AG08396 (cell line): Measurements from ENCODE around the gene PXDC1.

Source experiments
- DNase-seq: peaks from one replicate; pipeline ENCODE4 v3.0.0; 2012; ENCODE audit warnings: low spot score, mixed read lengths

Gene PXDC1

DNA sequence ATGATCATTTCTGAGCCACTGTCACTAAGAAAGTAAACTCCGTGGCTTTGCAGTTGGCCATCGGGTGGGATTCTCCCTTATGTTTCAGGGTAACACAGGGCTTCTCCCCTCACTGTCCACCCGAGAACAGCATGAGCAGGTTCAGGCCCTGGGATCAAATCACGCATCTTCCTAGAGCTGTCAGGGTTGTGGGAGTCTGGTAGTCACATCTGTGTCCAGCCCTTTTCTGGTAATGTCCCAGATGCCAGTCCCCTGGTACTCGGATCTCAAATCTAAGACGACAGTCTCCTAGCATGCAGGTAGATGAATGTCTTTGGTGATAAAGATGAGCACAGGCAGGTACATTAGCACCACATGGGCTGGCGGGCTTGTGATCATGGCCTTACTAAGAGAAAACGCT lies 4.8 kb downstream of the PXDC1 start:
- no peak for DNase-seq

DNA sequence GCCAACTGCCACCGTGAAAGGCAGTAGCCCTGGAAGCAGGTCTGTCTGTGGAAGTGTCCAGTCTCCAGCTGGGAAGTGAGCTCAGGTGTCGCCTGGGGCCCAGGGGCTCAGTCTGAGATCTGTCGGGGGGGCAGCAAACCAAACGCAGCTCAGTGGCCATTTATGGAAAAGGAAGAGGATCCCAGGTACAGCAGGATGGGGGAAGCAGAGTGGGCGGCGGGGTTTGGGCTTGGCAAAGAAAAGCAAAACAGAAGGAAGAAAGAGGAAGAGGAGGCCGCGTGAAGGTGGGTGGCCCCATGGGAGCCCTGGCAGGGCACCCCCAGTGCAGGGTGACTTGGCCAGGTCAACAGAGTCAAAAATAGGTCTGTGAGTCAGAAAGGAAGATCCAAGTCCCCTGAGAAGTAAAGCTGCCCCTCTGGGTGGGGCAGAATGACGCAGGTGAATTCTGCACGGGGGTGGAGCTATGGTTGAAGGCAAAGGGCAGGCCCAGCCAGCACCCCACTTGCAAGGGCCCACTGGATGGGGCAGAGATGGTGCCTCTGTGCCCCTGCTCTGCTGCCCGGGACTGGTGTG lies 5.3 kb downstream of the PXDC1 start:
- no peak for DNase-seq

DNA sequence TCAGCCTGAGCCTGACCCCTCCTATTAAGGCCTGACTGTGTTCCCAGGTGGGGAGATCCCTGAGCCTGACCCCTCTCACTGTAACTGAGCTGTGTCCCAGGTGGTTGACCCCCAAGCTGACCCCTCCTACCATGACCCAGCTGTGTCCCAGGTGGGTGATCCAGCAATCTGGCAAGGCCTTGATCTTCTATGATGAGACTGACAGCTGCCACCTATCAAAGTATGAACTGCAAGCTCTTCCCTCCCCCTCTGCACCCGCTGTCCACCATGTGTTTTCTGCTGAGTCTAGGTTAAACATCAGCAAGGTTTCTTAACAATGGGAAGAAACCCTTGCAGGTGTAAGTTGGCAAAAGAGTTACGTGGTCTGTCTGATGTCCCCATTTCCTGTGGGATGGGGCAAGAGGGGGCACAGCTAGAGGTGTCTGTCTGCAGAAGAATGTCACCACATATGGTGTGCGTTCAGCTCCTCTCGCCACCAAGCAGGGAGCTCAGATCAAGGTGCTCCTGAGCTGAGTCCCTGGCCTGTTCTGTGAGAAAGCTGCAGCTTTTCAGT lies 5.9 kb downstream of the PXDC1 start:
- DNase-seq, result no peak

DNA sequence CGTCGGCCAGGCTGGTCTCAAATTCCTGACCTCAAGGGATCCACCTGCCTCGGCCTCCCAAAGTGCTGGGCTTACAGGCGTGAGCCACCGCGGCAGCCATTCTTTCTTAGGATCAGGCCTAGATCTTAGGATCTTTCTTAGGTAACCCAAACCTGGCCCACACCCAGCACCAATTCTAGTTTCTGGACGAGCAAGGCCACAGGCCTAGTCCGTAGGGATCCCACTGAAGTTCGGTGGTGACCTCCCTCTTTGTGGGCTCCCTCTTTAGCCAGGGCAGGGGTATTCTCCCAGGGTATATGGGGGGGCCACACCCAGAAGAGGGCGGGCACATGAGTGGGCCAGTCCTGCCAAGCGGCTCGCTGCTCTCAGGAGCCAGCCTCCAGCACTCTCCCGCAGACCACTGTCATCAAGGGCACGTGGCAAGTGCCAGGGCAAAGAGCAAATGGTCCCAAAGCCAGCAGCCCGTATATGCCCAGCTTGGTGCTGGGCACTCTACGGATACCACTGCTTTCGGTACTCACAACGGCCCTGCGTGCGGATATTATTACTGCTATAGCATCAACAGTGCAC lies 6.5 kb downstream of the PXDC1 start:
- no peak for DNase-seq

DNA sequence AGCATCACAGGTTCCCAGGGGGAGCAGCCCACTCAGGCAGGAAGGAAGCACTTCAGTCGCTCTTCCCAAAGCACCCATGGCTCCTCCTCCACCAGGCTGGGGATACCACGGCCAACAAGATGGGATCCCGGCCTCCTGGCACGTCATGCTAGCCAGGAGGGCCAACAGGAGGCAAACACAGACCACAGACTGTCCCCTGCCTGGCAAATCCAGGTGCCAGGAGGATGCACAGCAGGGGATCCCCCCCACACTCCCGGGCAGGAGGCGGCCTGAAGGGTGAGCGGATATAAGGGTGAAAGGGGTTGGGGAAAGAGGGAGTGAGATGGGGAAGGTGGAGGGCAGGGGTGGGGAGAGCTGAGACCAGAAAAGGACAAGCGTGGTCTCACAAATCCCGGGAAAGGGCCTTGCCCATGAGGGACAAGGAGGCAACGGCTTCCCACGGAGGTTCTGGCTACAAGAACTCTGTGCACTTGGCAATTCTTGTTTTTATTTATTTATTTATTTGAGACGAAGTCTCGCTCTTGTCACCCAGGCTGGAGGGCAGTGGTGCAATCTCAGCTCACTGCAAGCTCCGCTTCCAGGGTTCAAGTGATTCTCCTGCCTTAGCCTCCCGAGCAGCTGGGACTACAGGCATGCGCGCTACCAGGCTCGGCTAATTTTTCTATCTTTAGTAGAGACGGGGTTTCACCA lies 7.2 kb downstream of the PXDC1 start:
- DNase-seq, result no peak

DNA sequence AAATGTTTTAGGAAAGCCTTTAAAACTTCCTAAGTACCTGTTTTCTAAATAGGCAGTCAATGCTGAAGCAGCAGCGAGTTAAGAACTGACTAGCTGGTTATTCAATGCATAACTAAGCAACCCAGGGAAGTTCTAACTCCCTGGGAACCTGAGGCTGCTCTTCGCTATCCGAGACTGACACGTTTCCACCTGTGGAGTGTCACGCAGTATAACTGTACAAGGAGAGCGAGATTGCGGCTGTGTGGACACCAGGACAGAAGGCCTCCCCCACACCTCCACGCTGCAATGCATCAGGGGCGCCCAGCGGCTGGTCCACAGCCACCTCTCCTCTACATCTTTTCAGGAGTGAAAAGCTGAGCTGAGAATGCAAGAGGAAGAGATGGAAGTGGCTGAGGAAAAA lies 8.0 kb downstream of the PXDC1 start:
- no peak for DNase-seq

DNA sequence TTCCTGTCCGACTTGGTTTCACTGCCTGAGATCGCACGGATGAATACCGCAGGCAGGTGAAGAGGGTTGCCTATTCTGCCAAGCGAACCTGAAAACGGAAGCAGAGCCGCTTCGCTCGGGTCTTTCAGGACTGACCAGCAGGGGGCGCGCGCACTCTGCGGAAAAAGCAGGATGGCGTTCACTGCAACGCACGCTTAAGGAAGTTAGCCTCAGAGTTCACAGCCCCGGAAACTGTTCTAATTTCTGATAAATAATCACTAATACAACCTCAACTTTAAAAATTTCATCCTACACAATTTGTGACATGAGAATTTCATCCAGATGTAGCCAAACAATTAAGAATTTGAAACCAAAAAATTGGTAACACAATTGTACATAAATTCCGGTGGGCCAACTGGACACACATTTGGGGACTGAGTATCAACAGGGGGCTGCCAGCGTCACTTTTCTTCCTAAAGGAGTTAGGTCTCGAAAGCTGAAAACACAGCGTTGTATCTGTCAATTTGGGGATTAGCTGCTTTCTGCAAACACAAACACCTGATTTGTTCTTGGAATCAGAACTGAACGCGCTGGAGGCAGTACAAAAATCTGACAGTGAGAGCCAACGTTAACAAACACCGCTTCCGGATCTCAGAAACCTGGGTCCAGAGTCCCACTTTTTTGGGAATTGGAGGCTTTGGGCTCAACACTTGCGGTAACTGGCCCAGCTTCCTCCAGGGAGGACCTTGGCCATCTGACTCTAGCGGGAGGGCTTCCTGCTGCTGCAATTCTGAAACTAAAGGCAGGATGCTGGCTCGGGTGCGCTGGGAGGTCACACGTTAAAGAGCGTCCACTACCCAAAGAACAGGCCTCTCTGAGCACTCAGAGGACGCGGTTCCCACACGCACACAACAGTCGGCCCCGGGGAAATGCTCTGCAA lies 8.8 kb downstream of the PXDC1 start:
- peak; percentile 81 for DNase-seq

DNA sequence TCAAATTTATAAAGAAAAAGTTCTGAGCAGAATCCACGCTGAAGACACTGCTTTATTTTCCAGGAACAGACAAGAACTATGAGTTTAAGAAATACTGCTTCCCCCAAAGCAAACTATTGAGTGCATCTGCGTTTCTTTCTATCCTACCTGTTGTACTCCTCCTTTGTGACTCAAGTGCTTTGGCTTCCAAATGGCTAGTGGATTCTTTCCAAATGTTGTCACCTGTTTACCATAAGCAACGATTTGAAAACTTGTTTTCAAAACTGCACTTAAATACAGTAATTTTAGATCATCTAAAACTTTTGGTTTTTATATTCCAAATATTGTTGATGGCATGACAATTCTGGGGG lies 9.5 kb downstream of the PXDC1 start:
- no peak for DNase-seq

DNA sequence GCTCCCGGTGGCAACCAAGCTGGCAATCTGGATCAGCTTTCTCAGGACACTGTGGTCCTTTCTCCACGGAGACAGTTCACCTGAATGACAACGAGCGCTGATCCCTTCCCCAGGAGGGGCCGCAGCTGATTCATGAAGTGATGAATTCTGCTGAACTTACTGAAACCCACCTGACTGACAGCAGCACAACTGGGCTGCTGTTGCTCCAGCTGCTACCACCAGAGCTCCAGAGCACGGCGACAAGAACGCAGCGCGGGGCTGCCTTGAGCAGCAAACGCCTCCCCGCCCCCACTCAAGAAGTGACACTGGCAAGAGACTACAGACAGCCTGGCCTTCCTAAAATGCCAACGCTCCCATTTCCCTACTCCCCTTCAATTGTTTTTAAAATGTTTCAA lies 10.0 kb downstream of the PXDC1 start:
- no peak for DNase-seq

DNA sequence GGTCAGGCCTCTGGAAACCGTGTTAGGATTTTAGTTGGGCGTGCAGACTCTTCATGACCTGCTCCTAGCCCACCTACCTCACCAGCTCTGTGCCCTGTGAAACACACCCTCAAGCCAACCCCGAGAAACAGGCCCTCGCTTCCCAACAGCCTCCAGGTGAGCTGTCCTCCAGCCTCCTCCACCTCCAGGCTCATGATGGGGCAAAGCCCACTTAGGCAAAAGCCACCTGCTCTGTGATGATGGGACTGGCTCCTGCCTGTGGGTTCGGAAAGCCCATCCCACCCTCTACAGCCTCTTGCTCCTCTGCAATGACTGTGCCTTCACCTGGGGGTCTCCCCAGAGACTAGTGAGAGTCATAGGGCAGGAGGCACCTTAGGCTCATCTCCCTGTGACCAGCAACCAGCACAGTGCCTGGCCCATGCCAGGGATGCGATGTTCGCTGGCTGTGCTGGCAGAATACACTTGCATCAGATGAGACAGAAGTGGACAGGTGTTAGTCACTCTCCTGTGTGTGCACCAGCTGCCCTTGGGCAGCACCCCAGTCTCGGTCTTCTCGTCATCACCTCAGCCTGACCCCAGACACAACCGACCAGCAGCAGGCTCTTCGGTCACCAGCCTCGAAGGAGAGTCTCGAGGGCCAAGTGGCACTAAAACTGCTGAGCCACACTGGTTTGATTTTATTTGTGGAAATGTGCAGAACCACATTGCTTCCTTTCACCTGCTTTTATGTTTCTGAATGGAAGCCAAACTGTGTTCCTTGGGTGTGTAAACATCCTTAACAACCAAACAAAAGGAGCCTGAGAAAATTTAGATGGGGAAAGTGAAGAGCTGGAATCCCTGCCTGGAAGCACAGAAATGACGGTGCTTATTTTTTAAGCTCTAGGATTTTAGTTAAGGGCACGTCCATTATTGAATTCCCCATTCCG lies 10.7 kb downstream of the PXDC1 start:
- DNase-seq, result no peak

DNA sequence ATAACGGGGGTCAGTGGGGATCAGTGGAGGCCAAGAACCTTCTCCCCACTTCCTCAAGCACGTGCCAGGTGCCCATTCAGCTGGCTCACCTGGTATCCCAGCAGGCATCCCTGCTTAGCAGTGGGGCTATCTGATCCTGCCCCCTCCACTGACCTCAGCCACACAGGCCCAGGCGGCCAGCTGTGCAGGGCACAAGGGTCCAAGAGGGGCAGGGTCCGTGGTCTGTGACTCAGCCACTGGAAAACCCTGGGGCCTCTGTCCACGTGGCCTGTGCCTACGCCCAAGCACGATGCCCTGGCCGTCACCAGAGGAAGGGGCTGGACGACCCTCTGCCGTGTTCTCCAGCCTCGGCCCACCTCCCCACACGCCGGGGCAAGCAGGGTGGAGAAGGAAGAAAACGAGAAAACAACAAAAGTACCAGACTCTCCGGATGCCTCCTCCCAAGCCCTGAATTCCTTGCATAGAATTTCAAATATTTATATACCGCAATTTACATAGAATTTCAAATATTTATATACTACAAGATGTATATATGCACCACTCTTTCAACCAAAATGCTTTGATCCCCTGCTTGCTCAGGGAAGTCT lies 12.1 kb downstream of the PXDC1 start:
- no peak for DNase-seq

DNA sequence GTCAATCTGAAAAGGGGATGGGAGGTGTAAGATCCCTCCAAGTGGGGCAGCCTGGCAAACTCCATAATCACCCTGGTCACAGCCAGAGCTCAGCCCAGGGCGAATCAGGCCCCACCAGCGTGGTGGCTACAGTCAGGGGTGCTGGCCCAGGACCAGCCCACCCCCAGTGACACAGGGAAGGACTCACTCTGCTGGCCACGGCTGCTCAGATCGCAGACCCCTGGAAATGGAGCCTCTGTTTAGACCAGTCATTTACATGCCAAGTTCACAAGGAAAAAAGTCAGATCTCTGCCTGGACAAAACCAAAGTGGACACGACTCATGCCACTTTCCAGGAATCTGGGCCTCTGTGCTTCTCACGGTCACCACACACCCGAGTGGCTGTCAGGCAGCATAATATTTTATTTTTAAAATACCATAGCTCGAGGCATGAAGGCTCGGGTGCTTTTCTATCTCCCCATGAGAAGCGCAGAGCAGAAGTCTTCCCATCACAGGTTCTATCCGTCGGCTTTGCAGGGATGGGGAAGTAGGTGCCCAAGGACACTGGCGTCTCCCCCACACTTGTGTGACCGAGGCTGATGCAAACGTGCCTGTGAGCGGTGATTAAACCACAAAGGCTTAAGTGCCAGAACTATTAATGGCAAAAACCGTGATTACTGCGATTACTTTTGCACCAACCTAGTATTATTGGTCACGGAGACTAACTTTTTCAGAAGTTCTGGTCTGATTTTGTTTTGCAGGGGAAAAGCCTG lies 13.0 kb downstream of the PXDC1 start:
- DNase-seq, result no peak

DNA sequence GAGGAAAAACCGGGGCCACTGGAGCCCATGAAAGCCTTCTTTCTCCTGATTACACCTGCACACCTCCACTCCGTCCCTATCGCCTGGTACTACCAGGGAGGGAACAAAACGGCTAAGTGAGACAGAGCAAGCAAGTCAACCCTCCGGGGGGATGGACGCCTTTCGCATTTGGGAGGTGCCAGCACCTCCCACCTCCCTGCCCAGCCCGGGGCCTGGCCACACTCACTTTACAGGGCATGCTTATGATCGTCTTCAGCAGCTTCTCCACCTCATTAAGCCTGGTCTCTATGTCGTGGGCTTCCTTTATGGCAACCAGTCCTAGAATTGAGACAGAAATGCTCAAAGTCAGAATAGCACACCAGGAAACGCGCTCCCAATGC lies 13.7 kb downstream of the PXDC1 start:
- DNase-seq, result no peak

DNA sequence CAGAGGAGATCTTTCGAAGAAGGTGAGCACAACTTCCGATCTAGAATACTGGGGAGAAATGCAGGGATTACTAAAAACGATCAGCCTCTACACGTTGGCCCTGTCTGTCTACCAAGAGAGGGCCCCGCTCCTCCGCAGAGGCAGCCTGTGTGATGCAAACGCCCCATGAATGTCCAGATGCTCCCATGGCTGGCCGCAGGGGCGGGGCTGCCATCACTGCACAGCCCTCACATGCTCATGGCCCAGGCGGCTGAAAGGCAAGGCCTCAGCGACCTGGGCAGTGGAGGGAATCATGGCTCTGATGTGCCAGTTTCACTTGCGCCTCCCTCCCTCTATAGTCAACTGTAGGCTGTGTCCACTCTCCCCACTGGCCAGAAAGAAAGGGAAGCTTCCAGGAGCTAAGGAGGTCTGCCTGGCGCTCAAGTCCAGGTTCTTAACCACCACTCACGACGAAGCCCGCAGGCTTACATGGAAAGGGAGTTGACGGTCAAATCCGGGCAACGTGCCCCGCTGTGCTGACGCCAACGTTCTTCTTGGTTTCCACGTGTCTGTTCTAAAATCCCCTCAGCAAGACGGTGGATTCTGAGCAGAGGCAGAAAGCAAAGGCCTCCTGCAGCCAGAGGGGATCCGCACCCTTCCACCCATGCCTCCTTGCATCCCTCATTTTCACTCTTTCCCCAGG lies 14.2 kb downstream of the PXDC1 start:
- DNase-seq, result no peak

DNA sequence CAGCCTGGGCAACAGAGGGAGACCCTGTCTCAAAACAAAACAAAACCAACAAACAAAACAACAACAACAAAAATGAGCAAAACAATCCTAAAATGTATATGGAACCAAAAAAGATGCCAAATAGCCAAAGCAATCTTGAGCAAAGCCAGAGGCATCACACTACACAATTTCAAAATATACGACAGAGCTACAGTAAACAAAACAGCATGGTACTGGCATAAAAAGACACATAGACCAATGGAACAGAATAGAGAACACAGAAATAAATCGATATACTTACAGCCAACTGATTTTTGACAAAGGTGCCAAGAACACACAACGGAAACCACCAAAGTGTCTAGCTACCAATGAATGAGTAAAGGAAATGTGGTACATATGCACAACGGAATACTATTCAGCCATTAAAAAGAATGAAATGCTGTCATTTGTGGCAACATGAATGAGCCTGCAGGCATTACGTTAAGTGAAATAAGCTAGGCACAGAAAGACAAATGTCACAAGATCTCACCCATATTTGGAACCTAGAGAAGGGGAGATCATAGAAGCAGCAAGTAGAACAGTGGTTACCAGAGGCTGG lies 16.4 kb downstream of the PXDC1 start:
- no peak for DNase-seq

DNA sequence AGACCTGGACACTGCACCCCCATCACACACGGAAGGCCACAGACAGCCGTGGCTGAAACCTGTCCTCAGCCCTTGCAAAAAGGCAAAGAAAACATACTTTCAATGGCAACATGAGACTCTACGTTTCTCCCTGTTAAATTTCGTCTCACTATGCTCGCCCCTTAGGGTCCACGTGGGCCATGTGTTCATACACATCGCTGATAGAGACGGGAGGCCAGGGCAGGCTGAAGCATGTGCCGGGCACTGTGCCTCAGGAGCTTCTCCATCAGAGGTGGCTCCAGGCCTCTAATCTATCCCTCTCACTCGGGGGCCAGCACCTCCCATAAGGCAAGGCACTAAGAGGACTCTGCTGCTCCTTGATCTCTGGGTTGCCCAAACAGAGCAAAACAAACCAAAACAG lies 17.5 kb downstream of the PXDC1 start:
- DNase-seq, result no peak

DNA sequence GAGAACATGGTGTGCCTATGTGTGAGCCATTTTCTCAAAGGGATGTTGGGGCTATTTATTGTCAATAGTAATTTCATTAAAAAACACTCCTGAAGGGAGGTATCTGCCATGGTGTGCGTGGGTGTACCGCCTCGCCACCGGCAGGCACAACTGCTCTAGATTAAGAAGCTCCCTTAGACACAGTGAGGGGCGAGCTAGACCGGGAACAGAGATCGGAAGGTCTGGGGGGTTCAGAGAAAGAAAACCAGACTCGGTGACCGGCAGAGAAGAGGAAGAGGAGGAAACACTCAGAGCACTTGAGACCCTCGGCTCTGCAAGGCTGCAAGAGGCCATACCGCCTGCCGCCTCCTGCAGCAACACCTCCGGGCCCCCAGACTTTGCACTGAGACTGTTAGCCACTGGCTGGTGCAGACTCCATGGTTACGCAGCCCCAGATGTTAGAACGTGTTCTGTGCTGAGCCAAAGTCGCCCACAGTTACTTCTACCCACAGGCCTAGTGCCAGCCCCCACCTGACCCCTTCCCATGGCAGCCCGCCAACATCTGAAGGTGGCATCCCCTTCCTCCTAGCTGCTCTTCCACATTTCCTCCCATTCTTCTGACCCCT lies 18.1 kb downstream of the PXDC1 start:
- DNase-seq, result no peak

DNA sequence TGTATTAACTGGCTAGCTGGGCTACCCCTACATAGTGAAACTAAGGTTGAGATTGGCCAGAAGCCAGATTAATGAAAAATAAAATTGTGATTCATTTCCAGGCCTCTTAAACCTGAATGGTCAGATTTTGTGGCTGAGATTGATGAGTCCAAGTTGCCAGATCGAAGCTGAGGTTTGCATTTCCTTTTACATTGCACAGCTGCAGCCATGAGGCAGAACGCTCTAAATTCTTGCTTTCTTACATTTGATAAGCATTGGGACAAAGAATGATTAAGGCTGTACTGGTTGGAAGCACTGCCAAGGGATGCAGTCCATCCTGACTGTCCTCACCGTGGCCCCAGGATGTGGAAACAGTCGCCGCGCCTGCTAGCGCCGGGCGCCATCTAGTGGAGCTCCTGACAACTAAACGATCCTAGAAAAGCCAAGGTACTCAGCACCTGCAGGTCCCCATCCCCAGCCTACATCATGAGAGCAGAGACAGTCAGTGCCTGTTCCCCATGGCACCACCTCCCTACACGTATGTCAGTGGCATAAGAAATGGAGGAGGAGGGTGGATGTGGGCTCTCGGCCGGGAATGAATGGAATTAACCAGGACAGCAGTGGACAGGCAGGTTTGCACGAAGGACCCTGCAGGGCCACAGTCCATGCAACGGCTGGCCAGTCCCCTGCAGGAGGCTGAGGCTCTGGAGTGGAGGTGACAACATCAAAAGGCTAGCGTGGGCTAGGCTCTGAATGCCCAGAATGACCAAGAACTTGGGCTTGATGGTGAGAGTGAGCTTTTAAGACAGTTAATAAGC lies 19.0 kb downstream of the PXDC1 start:
- peak; percentile 76 for DNase-seq
